HepG2 (cell line): ENCODE data around the gene EIF4E1B.

Experiments used
- SP5 ChIP-seq: IDR thresholded peaks from 2 replicates; pipeline ENCODE4 v1.6.1; 2016; ENCODE audit warnings: low read depth, borderline replicate concordance
- TF ChIP-seq, protein P1 (sequence below): sonication (generic); formaldehyde crosslinking; IDR thresholded peaks from 2 replicates; pipeline ENCODE4 v1.5.0; 2020; ENCODE audit warnings: mild to moderate bottlenecking, missing genetic modification reagents, moderate library complexity

DNA sequence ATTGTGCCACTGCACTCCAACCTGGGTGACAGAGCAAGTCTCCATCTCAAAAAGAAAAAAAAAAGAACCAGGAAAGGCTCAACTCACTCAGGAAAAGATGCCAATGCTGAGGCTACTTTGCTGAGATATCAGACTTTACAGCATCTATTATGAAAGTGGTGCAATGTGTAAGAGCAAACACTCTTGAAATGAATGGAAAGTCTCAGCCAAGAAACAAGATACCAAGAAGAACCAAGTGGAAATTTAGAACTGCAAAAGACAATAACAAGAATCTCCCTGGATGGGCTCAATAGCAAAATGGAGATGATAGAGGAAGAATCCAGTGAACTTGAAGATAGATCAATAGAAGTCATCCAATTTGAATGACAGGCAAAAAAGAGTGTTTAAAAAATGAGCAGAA, 54.5 kb downstream of the EIF4E1B start:
- TF ChIP-seq, protein P1, sequence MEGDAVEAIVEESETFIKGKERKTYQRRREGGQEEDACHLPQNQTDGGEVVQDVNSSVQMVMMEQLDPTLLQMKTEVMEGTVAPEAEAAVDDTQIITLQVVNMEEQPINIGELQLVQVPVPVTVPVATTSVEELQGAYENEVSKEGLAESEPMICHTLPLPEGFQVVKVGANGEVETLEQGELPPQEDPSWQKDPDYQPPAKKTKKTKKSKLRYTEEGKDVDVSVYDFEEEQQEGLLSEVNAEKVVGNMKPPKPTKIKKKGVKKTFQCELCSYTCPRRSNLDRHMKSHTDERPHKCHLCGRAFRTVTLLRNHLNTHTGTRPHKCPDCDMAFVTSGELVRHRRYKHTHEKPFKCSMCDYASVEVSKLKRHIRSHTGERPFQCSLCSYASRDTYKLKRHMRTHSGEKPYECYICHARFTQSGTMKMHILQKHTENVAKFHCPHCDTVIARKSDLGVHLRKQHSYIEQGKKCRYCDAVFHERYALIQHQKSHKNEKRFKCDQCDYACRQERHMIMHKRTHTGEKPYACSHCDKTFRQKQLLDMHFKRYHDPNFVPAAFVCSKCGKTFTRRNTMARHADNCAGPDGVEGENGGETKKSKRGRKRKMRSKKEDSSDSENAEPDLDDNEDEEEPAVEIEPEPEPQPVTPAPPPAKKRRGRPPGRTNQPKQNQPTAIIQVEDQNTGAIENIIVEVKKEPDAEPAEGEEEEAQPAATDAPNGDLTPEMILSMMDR (CRISPR knock-in tag), result no peak
- no peak for TF ChIP-seq SP5 (CRISPR knock-in tag)
